Mesenteric fat pad (tissue), 1 donor: ENCODE data around the gene PAX2. TPM values are rescaled to one million over a fixed set of nuclear protein-coding genes. Genes with fewer than 3 reads are reported as not detected.

Experiments used
- DNase-seq: peaks from one replicate; pipeline ENCODE4 v3.0.0-alpha.2; 2020; ENCODE audit warnings: low spot score
- total RNA-seq: library from RNA; stranded (reverse); fragmentation: NEBNext Ultra II Directional; extraction: Animal tissue kit (Norgen Biotek cat#: 25700); gene quantifications from one replicate; pipeline ENCODE4 v1.2.1, GENCODE V29; 2021
- donor health status: DM: yes; HTN: yes; CAD: no.

Gene PAX2
- total RNA-seq, 1 donor from 2014 or later = not detected

DNA sequence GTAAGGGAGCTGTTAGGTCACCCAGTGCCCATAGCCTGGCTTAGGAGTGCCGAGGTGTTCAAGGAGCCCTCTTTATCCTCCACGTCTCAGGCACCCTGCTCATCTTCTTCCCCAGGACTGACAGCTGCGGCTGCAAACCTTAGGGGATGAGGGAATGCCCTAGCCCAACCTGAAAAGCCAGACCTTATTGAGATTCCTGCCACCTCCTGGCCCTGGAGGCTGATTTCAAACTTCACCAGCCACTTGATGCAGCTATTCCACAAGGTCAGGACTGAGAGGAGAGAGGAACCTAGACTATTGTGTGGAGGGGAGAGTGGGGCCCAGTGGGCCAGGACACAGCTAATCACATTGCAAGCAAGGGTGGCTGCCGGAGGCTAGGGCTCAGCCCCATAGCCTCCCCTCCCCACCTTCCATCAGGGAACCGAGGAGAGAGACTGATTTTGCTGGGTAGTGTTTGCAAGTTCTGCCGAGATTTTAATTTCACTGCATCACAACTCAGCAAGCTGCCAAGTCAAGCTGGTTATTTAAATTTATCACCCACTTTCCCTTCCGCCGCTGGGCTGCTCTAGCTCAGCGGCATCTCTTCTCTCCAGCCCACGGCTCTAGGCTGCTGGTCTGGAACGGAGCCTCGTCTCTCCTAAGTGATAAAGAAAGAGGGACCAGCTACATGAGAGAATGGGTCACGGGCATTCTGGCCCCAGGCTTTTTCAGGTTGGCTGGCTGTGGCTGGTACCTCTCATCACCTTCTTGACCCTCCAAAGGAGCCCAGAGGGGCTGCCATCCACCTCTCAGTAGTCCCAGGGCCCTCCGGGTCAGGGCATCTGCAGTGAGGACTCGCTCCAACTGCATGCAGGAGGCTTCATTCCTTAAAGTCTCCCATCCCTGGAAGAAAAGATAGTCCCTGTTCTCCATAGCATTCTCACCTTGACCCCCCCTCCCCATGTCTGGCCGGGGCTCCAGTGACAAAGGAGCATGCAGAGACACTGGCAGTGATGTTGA is 66.7 kb downstream of the PAX2 start:
- DNase-seq = peak; percentile 85

- peak; percentile 67 for DNase-seq
These were observed 67.6 kb downstream of the PAX2 start for GRCh38 chr10:100812978-100813377.

- DNase-seq = peak; percentile 81
These were observed 69.5 kb downstream of the PAX2 start for GRCh38 chr10:100814751-100815474.

DNA sequence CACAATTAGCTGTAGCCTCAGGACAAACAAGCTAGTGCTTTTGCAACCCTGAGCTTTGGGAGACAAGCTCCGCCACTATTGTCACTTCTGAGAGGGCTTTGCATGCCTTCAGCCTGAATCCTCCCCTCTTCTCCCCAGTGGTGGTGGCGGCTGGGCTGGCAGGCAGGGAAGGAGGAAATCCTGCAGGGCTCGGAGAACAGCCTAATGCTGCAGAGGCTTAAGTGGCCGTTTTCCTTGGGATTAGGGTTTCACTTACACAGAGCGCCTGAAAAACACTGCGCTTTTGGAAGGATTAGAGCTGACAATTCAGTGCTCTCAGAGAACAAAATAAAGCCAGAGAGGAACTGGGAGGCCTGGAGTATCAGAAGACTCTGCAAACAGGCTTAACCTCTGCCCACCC is 71.3 kb downstream of the PAX2 start:
- peak; percentile 30 for DNase-seq

DNA sequence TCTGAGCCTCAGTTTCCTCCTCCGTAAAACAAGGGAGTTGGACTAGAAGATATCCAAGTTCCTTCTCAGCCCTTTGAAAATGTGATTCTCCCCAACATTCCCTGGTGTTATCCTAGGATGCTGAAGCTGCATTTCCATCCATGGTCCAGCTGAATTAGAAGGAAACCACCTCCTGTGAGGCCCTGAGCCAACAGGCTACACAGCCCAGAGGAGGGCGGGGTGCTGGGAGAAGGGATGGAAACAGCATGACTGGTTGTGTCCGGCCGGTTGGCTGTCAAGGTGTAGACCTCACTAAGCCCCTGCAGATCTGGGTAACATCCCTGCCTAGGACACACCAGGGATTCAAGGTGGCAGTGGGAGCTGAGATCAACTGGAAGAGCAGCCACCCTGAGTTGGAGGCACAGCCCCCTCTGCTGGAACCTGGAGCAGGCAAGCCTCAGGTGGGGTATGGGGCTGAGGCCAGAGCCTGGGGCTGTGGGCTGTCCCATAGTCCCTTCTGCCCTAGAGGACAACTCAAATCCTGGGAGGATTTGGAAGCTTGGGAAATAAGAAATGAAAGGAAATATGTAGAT is 72.0 kb downstream of the PAX2 start:
- peak; percentile 77 for DNase-seq

- no peak for DNase-seq
These were observed 74.0 kb downstream of the PAX2 start for GRCh38 chr10:100819424-100819823.

DNA sequence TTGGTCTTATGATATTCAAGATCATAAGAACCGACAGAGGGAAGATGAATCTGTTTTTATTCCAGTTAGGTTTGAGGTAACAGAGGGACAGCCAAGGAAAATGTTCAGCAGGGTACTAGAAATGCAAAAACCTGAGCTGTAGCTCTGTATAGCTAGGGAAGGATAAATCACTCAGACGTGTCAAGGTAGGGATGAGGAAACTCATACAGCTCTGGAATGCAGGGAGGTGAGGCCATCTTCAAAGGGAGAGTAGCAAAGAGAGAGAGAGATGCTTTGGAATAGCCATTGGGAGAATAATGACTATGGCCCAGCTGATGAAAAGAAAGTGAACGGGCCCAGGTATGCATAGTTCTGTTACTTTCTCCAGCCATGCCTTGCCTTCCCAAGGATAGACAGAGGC is 77.8 kb downstream of the PAX2 start:
- no peak for DNase-seq

- peak; percentile 55 for DNase-seq
These were observed 79.5 kb downstream of the PAX2 start for GRCh38 chr10:100824886-100825285.

- peak; percentile 60 for DNase-seq
These were observed 80.0 kb downstream of the PAX2 start for GRCh38 chr10:100825325-100825875.

DNA sequence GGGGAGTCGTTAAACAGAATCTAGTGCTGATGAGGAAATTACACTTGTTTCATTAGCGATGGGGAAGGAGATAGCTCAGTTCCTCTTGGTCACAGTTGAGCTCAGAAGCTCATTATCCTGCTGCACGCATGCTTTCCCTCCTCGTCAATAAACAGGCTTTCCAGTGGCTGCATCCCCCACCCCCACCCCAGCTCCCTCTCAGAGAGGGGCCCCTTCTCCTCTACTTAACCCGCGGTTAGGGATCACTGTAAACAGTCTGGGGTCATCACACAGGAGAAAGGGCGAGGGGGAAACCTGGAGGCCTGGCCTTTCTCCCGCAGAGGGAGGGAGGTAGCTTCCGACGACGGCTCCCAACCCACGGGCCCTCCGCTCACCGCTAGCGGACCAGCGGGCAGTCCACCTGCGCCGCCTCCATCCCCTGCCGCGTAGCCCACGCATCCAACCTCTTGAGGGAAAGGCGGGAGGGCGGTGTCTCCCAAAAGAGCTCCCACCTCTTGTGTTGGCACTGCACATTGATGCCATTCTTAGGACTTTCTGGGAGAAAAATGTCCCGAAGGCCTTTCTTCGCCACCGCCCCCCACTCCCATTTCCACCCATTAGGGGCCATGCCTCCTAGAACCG is 80.8 kb downstream of the PAX2 start:
- DNase-seq = peak; percentile 49

GRCh38 chr10:100826661-100826982 is 81.2 kb downstream of the PAX2 start:
- DNase-seq = no peak

GRCh38 chr10:100826983-100827818 is 81.8 kb downstream of the PAX2 start:
- DNase-seq = peak; percentile 88

GRCh38 chr10:100827819-100828737 is 82.7 kb downstream of the PAX2 start:
- peak; percentile 88 for DNase-seq

- DNase-seq = no peak
These were observed 83.3 kb downstream of the PAX2 start for GRCh38 chr10:100828738-100829096.

DNA sequence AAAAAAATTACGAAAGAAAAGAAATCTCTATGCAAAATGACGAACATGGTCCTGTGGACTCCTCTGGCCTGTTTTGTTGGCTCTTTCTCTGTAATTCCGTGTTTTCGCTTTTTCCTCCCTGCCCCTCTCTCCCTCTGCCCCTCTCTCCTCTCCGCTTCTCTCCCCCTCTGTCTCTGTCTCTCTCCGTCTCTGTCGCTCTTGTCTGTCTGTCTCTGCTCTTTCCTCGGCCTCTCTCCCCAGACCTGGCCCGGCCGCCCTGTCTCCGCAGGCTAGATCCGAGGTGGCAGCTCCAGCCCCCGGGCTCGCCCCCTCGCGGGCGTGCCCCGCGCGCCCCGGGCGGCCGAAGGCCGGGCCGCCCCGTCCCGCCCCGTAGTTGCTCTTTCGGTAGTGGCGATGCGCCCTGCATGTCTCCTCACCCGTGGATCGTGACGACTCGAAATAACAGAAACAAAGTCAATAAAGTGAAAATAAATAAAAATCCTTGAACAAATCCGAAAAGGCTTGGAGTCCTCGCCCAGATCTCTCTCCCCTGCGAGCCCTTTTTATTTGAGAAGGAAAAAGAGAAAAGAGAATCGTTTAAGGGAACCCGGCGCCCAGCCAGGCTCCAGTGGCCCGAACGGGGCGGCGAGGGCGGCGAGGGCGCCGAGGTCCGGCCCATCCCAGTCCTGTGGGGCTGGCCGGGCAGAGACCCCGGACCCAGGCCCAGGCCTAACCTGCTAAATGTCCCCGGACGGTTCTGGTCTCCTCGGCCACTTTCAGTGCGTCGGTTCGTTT is 83.9 kb downstream of the PAX2 start:
- peak; percentile 83 for DNase-seq

- peak; percentile 85 for DNase-seq
These were observed 84.7 kb downstream of the PAX2 start for GRCh38 chr10:100829933-100830727.

DNA sequence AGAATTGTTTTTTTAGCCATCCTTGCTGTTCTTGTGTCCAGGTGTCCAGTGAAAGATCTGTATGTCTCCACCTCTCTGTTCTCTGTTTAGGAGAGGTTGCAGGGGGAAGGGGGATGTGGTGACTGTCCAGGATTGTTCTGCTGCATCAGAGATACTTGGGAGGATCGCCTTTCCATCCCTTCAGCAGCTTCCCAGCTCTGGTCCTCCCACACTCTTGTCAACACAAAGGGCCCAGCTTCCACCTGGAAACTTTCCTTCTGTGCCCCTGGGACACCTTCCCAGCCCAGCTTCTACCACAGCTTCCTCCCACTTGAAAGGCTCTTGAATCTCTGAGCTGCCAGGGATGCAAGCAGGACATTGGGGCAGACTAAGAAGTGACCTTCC is 85.3 kb downstream of the PAX2 start:
- DNase-seq = no peak

GRCh38 chr10:100831742-100832141 is 86.4 kb downstream of the PAX2 start:
- no peak for DNase-seq
